ENCODE measurements around the gene G2E3.

DNA sequence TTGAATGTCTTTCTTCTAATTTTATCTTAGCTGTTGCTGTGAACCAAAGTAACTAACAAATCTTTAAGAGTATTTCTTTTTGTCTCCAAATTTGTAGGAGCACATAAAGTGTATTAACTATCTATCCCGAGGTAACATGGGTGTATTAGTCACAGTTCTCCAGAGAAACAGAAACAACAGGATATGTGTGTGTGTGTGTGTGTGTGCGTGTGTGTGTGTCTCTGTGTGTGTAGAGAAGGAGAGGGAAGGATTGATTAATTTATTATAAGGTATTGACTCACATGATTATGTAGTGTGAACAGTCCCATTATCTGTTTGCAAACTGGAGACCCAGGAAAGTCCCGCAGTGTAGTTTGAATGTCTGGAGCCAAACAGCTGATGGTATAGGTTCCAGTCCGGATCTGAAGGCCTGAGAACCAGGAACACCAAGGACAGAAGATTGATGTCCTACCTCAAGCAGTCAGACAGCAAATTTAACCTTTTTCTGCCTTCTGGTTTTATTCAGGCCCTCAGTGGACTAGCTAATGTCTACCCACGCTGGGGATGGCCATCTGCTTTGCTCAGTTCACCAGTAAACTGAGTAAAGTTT, 14.4 kb downstream of the G2E3 start:
- TF ChIP-seq, protein P1, sequence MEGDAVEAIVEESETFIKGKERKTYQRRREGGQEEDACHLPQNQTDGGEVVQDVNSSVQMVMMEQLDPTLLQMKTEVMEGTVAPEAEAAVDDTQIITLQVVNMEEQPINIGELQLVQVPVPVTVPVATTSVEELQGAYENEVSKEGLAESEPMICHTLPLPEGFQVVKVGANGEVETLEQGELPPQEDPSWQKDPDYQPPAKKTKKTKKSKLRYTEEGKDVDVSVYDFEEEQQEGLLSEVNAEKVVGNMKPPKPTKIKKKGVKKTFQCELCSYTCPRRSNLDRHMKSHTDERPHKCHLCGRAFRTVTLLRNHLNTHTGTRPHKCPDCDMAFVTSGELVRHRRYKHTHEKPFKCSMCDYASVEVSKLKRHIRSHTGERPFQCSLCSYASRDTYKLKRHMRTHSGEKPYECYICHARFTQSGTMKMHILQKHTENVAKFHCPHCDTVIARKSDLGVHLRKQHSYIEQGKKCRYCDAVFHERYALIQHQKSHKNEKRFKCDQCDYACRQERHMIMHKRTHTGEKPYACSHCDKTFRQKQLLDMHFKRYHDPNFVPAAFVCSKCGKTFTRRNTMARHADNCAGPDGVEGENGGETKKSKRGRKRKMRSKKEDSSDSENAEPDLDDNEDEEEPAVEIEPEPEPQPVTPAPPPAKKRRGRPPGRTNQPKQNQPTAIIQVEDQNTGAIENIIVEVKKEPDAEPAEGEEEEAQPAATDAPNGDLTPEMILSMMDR (IDR thresholded peaks at IDR 0.05): no peak
- no peak for TF ChIP-seq POLR2A (IDR thresholded peaks at IDR 0.05)
